Loucy (cell line): ENCODE measurements around the gene L3MBTL2.

Experiments
- H2AFZ ChIP-seq: fragments of 200-600 bp; sonication (generic); 2 replicates; pipeline ENCODE4 v1.6.0; 2016; ENCODE audit warnings: antibody characterized with exemption, mild to moderate bottlenecking, low read length, moderate library complexity
- H3F3A ChIP-seq: fragments of 200-600 bp; 2 replicates; pipeline ENCODE4 v1.6.0; 2016; ENCODE audit warnings: antibody characterized with exemption, low read depth, mild to moderate bottlenecking
- H3K27me3 ChIP-seq: fragments of 200-600 bp; sonication (generic); 2 replicates; pipeline ENCODE4 v1.6.1; 2014; ENCODE audit warnings: low read length, mild to moderate bottlenecking; ENCODE audit not compliant: insufficient read depth, poor library complexity, severe bottlenecking
- H3K36me3 ChIP-seq: fragments of 200-600 bp; sonication (generic); 2 replicates; pipeline ENCODE4 v1.6.1; 2016; ENCODE audit warnings: low read length; ENCODE audit not compliant: insufficient read depth
- H3K4me1 ChIP-seq: fragments of 200-600 bp; sonication (generic); 2 replicates; pipeline ENCODE4 v1.5.1; 2014; ENCODE audit warnings: low read length, mild to moderate bottlenecking; ENCODE audit not compliant: insufficient read depth, poor library complexity, severe bottlenecking
- H3K4me2 ChIP-seq: fragments of 200-600 bp; sonication (generic); 2 replicates; pipeline ENCODE4 v1.6.0; 2014; ENCODE audit warnings: antibody characterized with exemption, low read length, low read depth, mild to moderate bottlenecking; ENCODE audit not compliant: poor library complexity, severe bottlenecking
- H3K4me3 ChIP-seq: fragments of 200-600 bp; sonication (generic); 2 replicates; pipeline ENCODE4 v1.5.1; 2014; ENCODE audit warnings: low read length, mild to moderate bottlenecking, mixed read lengths; ENCODE audit not compliant: poor library complexity, severe bottlenecking
- H3K79me2 ChIP-seq: fragments of 200-600 bp; sonication (generic); 2 replicates; pipeline ENCODE4 v1.6.1; 2014; ENCODE audit warnings: low read length; ENCODE audit not compliant: insufficient read depth
- H3K9ac ChIP-seq: fragments of 200-600 bp; sonication (generic); 2 replicates; pipeline ENCODE4 v1.6.0; 2014; ENCODE audit warnings: mild to moderate bottlenecking, low read depth, low read length, moderate library complexity; ENCODE audit not compliant: poor library complexity, severe bottlenecking
- H3K9me2 ChIP-seq: fragments of 200-600 bp; sonication (generic); replicated peaks from 2 replicates; pipeline ENCODE4 v1.6.1; 2016; ENCODE audit warnings: low read depth, low read length, mixed read lengths
- H3K9me3 ChIP-seq: fragments of 200-600 bp; sonication (generic); 2 replicates; pipeline ENCODE4 v1.6.1; 2014; ENCODE audit warnings: mild to moderate bottlenecking, antibody characterized with exemption, low read length, low read depth; ENCODE audit not compliant: insufficient read depth
- H4K20me1 ChIP-seq: fragments of 200-600 bp; sonication (generic); 2 replicates; pipeline ENCODE4 v1.6.0; 2014; ENCODE audit warnings: antibody characterized with exemption, low read length, mild to moderate bottlenecking; ENCODE audit not compliant: insufficient read depth, poor library complexity, severe bottlenecking
- EZH2phosphoT487 ChIP-seq: fragments of 200-600 bp; IDR thresholded peaks from 2 replicates; pipeline ENCODE4 v1.6.1; 2018; ENCODE audit warnings: antibody characterized with exemption, mild to moderate bottlenecking, moderate library complexity, borderline replicate concordance
- TF ChIP-seq, protein P1 (sequence below): fragments of 200-600 bp; sonication (generic); conservative IDR thresholded peaks from 2 replicates; pipeline ENCODE4 v1.5.1; 2014; ENCODE audit warnings: mild to moderate bottlenecking, antibody characterized with exemption, low read length

L3MBTL2 gene

DNA sequence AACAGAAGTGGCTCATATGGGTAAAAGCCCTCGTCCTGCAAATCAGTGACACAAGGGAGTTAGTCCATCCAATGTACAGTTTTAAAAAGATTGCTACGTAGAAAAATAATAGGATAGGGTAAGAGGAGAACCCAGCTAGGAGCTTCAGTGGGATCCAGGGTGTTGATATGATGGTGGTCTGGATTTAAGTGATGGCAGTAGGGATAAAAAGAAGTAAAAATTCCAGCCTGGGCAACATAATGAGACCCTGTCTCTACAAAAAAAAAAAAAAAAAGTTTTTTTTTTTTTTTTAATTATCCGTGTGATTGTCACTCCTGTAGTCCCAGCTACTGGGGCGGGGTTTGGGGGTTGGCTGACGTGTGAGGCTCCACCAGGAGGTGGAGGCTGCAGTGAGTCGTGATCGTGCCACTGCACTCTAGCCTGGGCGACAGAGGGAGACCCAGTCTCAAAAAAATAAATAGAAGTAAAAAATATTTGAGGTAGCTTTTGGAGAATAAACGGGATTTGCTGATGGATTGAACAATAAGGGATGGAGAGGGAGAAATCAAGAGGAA lies 7.0 kb upstream of the L3MBTL2 start:
- H3K9me3 ChIP-seq: no peaks in the 10 kb centered on the region
- H3K27me3 ChIP-seq: no peaks in the 10 kb centered on the region
- H3F3A ChIP-seq: no peaks in the 10 kb centered on the region
- H3K79me2 ChIP-seq: no peaks in the 10 kb centered on the region
- peak overlapping the region; percentile 80 for H3K4me3 ChIP-seq
- H3K9ac ChIP-seq: peak overlapping the region; percentile 27
- H3K4me1 ChIP-seq: peaks cover 7% of the 10 kb centered on the region
- H4K20me1 ChIP-seq: no peaks in the 10 kb centered on the region
- H3K9me2 ChIP-seq: no peaks in the 10 kb centered on the region
- H3K36me3 ChIP-seq: no peaks in the 10 kb centered on the region
- TF ChIP-seq, protein P1, sequence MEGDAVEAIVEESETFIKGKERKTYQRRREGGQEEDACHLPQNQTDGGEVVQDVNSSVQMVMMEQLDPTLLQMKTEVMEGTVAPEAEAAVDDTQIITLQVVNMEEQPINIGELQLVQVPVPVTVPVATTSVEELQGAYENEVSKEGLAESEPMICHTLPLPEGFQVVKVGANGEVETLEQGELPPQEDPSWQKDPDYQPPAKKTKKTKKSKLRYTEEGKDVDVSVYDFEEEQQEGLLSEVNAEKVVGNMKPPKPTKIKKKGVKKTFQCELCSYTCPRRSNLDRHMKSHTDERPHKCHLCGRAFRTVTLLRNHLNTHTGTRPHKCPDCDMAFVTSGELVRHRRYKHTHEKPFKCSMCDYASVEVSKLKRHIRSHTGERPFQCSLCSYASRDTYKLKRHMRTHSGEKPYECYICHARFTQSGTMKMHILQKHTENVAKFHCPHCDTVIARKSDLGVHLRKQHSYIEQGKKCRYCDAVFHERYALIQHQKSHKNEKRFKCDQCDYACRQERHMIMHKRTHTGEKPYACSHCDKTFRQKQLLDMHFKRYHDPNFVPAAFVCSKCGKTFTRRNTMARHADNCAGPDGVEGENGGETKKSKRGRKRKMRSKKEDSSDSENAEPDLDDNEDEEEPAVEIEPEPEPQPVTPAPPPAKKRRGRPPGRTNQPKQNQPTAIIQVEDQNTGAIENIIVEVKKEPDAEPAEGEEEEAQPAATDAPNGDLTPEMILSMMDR: no peak
- no peak for TF ChIP-seq EZH2phosphoT487
- peak overlapping the region; percentile 92 for H2AFZ ChIP-seq
- peak overlapping the region; percentile 89 for H3K4me2 ChIP-seq

DNA sequence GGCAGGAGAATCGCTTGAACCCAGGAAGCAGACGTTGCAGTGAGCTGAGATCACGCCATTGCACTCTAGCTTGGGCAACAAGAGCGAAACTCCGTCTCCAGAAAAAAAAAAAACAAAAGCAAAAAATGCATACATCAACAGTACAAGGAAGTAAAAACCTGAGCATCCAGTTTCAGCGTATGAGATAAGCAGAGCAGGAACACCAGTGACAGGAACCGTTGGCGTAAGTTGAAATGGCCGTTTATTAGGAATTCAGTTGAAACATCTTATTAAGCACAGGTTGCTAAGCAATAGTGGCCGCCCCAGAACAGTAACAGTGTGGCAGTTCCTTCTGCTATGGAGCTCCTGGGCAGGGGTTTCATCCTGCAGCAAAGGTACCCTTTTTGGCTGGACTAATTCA lies 4.0 kb upstream of the L3MBTL2 start:
- H3K9me3 ChIP-seq: no peaks in the 10 kb centered on the region
- no peaks in the 10 kb centered on the region for H4K20me1 ChIP-seq
- no peaks in the 10 kb centered on the region for H3K9me2 ChIP-seq
- no peak overlapping the region for H3K4me3 ChIP-seq
- no peak overlapping the region for H3K4me2 ChIP-seq
- no peaks in the 10 kb centered on the region for H3K27me3 ChIP-seq
- peaks cover 12% of the 10 kb centered on the region for H3K4me1 ChIP-seq
- no peaks in the 10 kb centered on the region for H3K36me3 ChIP-seq
- no peak overlapping the region for H3K9ac ChIP-seq
- TF ChIP-seq EZH2phosphoT487: no peak
- TF ChIP-seq, protein P1: no peak
- H2AFZ ChIP-seq: no peak overlapping the region
- peaks cover 10% of the 10 kb centered on the region for H3K79me2 ChIP-seq
- no peaks in the 10 kb centered on the region for H3F3A ChIP-seq

DNA sequence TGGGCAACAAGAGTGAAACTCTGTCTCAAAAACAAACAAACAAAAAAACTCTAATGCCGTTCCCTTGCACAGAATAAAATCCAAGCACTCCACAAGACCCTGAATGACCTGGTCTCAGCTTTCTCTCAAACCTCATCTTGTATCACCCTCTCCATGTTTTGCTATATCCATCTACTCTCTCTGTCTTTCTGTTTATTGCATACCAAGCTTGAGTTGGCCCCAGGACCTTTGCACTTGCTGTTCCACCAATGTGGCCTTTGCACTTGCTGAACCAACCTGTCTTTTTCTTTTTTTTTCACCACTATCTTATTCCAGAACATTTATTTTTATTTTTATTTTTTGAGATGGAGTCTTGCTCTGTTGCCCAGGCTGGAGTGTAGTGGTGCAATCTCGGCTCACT lies 2.0 kb upstream of the L3MBTL2 start:
- Histone ChIP-seq H3K9ac (no peak overlapping the region), H3K4me3 (no peak overlapping the region), H3F3A (no peaks in the 10 kb centered on the region), H3K9me2 (no peaks in the 10 kb centered on the region), H3K4me2 (no peak overlapping the region), H3K79me2 (peaks cover 15% of the 10 kb centered on the region), H4K20me1 (no peaks in the 10 kb centered on the region), H2AFZ (no peak overlapping the region), H3K36me3 (no peaks in the 10 kb centered on the region), H3K9me3 (no peaks in the 10 kb centered on the region), H3K4me1 (peaks cover 7% of the 10 kb centered on the region), H3K27me3 (no peaks in the 10 kb centered on the region)
- TF ChIP-seq EZH2phosphoT487: no peak
- TF ChIP-seq, protein P1: no peak
